ENCODE results near the gene OR2M3.
"Not testable (repeated sequence)": the region's sequence is repeated elsewhere in the genome, so short reads cannot be mapped to it uniquely, and the experiment has no call there.

OR2M3 gene

DNA sequence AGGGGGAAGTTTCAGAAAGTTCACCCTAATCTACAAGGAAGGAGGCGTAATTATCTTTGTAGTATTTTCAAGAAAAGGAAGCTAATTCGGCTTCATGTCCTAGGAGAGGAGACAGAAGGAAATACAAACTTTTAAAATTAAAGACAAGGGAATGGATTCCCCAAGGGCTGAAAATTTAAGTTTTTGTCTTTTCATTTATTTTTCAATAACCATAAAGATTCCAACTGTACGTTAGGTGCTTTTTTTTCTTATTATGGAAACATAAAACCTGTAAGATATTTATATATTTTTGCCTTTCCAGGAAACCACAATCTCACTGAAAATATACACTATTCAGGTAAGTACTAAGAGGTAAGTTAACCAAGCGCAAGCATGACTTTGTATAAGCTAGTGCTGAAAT is at the start of gene OR2M3:
Gene OR2M3, plus strand, starts transcription at position 301 of the 400 bp plus-strand sequence. CDS start 5,803 bp downstream, outside the sequence.
- no peak for DNase-seq

DNA sequence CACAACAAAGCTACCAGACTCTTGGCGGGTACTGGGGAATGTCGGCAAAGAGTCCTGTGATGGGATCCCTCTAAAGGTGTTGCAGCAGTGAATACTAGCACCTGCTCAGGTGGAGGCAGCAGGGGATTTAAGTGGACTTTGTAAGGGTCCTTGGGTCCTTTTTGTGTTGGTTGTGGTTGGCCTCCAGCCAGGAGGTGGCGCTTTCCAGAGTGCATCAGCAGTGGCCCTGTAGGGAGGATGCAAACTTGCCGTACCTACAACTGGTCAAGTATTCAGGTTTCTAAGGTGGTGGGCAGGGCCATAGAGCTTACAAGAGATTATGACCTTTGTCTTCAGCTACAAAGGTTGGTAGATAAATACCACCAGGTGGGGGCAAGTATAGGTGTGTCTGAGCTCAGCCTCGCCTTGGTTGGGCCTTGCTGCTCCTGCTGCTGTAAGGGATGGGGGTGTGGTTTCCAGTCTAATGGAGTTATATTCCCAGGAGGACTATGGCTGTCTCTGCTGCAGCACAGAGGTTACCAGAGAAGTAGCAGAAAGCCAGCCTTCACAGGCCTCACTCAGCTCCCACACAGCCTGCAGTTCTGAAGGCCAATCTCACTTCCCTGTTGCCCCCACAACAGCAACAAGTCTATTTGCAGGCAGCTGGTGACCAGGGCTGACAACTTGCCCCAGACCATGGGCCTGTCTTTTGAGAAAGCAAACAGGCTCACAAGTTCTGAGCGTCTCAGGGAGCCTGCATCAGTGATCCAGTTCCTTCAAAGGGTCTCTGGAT is 44.8 kb upstream of the OR2M3 start:
- no peak for DNase-seq

- no peak for DNase-seq
Measured at GRCh38 chr1:248155927-248156326, 41.1 kb upstream of the OR2M3 start.

- no peak for DNase-seq
Measured at GRCh38 chr1:248158758-248159157, 38.3 kb upstream of the OR2M3 start.

DNA sequence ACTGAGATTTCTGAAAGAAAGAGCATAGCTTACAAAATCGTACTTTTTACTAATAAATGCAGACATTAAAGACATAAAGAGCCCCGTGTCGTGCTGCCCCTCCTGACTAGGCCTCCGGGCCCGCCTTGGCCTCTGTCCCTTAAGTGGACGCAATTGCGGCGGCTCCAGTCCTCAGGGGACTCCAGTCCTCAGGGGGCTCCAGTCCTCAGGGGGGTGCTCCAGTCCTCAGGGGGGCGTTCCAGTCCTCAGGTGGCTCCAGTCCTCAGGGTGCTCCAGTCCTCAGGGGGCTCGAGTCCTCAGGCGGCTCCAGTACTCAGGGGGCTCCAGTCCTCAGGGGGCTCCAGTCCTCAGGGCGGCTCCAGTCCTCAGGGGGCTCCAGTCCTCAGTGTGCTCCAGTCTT is 33.0 kb upstream of the OR2M3 start:
- DNase-seq, result no peak

- no peak for DNase-seq
Measured at GRCh38 chr1:248165186-248165585, 31.9 kb upstream of the OR2M3 start.

- no peak for DNase-seq
Measured at GRCh38 chr1:248174521-248174920, 22.5 kb upstream of the OR2M3 start, which contains the start of gene OR2M2. OR2M2 (plus strand) TSS chr1:248174821; CDS start chr1:248179986, 5,165 bp downstream.

DNA sequence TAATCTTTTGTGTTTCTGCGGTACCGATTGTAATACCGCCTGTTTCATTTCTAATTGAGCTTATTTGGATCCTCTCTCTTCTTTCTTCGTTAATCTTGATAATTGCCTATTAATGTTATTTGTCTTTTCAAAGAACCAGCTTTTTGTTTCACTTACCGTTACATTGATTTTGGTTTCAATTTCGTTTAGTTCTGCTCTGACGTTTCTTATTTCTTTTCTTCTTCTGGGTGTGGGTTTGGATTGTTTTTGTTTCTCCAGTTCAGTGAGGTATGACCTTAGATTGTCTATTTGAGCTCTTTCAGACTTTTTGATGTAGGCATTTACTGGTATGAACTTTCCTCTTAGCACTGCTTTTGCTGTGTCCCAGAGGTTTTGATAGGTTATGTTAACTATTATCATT is 13.1 kb upstream of the OR2M3 start:
- DNase-seq, result no peak

DNA sequence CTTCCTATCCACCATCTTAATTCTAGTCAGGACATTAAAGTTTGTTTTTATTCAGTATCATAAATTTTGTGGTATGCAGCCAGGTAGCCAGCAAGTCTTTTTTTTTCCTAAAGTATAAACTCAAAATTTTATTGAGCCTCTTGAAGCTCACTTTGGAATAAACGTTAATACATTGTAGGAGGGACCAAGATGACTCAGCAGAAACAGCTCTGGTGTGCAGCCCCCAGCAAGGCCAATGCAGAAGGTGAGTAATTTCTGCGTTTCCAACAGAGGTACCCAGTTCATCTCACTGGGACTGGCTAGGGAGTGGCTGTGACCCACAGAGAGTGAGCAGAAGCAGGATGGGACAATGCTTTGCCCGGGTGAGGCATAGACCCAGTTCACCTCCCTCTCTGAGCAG is 9.7 kb upstream of the OR2M3 start:
- DNase-seq, result no peak

DNA sequence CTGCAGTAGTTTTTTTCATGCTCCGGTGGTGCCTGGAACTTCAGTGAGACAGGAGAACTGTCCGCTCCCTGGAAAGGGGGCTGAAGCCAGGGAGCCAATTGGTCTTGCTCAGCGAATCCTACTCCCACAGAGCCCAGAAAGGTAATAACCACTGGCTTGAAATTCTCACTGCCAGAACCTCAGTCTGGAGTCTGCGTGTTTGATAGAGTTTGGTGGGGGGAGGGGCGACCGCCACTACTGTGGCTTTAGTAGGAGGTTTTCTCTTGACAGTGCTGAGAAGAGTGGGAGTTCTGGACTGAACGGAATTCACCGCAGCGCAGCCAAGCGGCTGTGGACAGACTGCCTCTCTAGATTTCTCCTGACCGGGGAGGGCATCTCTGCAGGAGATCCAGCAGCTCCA is 8.0 kb upstream of the OR2M3 start:
- DNase-seq, result no peak

GRCh38 chr1:248194117-248194516 is 2.9 kb upstream of the OR2M3 start:
- no peak for DNase-seq

- no peak for DNase-seq
Measured at GRCh38 chr1:248215880-248216279, 18.8 kb downstream of the OR2M3 start.

DNA sequence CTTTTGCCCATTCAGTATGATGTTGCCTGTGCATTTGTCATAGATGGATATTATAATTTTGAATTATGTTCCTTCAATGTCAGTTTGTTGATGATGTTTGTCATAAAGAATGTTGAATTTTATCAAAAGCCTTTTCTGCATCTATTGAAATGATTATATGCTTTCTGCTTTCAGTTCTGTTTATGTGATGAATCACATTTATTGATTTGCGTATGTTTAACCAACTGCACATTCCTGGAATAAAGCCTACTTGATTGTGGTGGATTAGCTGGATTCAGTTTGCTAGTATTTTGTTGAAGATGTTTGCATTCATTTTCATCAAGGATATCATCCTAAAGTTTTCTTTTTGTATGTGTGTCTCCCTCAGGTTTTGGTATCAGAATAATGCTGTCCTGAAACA is 28.5 kb downstream of the OR2M3 start:
- no peak for DNase-seq

DNA sequence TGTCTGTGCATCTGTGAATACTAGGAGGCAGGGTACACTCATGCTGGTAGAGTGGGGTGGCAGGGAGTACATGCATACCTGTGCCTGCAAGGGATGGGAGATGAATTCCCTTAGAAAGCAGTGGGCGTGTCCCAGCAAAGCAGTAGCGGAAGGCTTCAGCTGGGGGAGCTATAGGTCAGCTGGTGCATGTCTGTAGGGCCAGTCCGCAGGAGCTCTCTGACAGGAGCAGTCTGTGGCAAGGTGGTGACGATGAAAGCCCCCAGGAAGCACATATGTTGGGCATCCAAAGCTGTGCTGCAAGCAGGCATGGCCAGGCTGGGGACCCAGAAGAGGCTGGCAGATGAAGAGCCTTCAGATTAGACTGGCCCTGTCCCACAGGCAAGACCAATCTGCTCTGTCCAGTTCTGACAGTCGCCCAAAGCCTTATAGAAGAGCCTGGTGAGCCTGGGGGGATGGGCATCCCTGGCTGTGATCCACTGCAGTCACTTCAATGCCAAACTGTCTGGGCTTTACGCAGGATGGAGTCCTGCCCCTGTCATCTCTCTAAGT is 32.4 kb downstream of the OR2M3 start:
- DNase-seq, result no peak

DNA sequence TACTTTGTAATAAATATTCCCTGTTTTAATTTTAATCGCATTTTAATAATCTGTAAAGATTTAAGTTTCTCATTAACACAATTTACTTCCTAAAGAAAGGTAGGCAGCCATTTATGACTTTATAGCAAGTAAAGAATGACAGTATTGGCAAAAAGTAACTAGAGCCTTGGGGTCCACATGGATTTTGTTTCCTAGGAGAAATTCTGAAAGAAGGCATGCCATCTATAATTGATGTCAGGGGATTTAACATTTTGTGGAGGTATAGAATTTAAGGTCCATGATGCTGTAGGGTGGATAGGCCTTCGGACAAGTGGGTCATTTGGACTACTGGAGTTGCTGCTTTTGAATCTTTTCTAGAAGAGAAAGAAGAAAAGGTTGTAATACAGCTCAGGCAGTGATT is 34.1 kb downstream of the OR2M3 start, which contains the start of gene OR2M4:
Gene OR2M4, plus strand, starts transcription at position 301 of the 400 bp plus-strand sequence. CDS start 7,512 bp downstream, outside the sequence.
- no peak for DNase-seq

DNA sequence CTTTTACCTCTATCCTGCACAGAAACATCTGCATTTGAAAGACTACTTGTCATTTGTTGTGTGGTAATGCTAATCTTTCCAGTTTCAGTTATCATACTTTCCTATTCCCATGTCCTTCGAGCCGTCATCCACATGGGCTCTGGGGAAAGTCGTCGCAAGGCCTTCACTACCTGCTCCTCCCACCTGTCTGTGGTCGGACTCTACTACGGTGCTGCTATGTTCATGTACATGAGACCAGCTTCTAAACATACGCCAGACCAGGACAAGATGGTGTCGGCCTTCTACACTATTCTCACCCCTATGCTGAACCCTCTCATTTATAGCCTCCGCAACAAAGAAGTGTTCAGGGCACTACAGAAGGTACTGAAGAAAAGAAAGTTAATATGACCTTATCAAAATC is 42.4 kb downstream of the OR2M3 start:
- DNase-seq, result no peak

DNA sequence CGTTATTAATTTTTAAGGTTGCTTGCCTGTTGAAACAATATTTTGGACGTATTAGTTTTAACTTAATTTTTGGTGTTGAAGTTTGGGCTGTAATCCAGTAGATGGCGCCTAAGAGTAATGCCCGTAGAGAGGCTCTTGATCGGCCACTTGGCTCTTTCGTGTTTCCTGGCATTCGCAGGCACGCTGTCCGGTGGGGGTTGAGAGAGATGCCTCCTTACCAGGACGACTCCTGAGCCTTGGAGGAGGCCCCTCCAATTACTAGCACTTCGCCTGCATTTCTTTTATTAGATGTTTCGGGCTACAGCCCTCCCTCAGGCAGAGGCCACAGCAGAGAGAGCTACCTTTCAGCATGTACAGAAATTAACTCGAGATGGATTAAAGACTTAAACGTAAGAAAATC is 46.1 kb downstream of the OR2M3 start:
- DNase-seq, result peak in 1 of 2 experiments; percentile 44

DNA sequence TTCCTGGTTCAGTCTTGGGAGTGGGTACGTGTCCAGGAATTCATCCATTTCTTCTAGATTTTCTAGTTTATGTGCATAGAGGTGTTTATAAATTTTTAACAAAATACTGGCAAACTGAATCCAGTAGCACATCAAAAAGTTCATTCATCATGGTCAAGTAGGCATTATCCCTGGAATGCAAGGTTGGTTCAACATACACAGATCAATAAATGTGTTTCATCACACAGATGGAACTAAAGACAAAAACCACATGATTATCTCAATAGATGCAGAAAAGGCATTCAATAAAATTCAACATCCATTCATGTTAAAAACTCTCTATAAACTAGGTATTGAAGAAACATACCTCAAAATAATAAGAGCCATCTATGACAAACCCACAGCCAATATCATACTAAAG is 62.2 kb downstream of the OR2M3 start:
- not testable (repeated sequence) for DNase-seq
